22Rv1 (cell line): ENCODE measurements around the gene ALOX12B.

ENCODE experiments used
- ZFX ChIP-seq: fragments of 450-650 bp; IDR thresholded peaks from 2 replicates; pipeline ENCODE4 v1.6.1; 2017; ENCODE audit warnings: antibody characterized with exemption, borderline replicate concordance
- TF ChIP-seq, protein P1 (sequence below): fragments of 450-650 bp; IDR thresholded peaks from 2 replicates; pipeline ENCODE4 v1.5.1; 2017; ENCODE audit warnings: mild to moderate bottlenecking

DNA sequence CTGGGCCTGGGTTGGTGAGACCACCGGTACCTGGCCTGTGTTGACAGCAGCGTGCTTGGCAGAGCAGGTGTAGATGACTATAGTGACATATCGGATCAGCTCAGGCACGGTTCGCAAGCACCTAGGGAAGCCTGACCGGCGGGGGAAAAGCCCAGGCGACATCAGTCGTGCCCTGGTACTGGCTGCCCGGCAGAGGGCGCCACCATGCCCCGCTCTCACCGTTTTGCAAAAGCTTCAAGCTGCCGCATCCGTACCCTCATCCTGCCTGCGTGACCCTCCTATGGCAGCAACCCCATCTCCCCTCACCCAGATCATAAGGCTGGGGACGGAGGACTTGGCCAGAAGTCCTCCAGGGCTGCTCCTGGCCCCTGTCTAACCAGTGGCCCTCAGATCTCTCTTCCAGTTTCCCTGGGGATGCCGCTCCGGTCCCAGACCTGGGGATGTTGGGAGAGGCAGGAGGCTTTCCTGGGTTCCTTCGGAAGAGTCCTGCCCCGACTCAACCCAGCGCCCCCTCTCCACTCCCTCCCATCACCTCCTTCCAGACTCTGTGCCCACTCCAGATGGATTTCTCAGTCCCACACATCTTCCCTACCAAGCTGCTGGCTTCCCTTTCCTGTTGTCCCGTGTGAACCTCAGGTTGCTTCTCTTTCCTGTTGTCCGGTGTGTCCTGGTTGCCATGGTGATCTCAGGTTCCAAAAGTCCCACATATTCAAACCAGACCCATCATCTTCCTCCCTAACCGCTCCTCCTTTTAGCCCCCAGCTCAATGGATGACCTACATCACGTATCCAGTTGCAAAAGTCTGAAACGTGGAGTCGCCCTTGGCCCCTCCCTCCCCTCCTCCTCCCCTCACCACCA lies 13.7 kb downstream of the ALOX12B start:
- TF ChIP-seq, protein P1, sequence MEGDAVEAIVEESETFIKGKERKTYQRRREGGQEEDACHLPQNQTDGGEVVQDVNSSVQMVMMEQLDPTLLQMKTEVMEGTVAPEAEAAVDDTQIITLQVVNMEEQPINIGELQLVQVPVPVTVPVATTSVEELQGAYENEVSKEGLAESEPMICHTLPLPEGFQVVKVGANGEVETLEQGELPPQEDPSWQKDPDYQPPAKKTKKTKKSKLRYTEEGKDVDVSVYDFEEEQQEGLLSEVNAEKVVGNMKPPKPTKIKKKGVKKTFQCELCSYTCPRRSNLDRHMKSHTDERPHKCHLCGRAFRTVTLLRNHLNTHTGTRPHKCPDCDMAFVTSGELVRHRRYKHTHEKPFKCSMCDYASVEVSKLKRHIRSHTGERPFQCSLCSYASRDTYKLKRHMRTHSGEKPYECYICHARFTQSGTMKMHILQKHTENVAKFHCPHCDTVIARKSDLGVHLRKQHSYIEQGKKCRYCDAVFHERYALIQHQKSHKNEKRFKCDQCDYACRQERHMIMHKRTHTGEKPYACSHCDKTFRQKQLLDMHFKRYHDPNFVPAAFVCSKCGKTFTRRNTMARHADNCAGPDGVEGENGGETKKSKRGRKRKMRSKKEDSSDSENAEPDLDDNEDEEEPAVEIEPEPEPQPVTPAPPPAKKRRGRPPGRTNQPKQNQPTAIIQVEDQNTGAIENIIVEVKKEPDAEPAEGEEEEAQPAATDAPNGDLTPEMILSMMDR = peak; percentile 97
- no peak for TF ChIP-seq ZFX
